Measurements from ENCODE around the gene IFI27. TPM values are rescaled to one million over a fixed set of nuclear protein-coding genes. Genes with fewer than 3 reads are reported as not detected.

IFI27 gene
- total RNA-seq, 1 experiment from 2014 or later = 2.3 TPM

- BruUV-seq (replicated peaks) = no TSS peak
- no peaks in the 10 kb centered on the region for H3K9me3 ChIP-seq (ENCODE audit: control insufficient read depth, insufficient read depth, low read depth, low read length)
- DNase-seq (ENCODE audit: low read depth, low spot score) = no peak
- intact Hi-C loops (cut with micrococcal nuclease; ENCODE audit: unreplicated experiment) = no loop called here
- H3K27ac ChIP-seq (ENCODE audit: low read length) = no peak overlapping the region
- ATAC-seq = no peak
- TF ChIP-seq REST (IDR thresholded peaks at IDR 0.05; ENCODE audit: insufficient read depth in 1 of 2, low read depth in 2 of 2, low read length in 1 of 2) (no peak), SIN3A (IDR thresholded peaks at IDR 0.05; ENCODE audit: borderline replicate concordance, insufficient read depth, low read depth, low read length) (no peak), CTCF (IDR thresholded peaks at IDR 0.05) (no peak), POLR2AphosphoS5 (IDR thresholded peaks at IDR 0.05; ENCODE audit: low read depth, low read length) (no peak), TCF7L2 (IDR thresholded peaks at IDR 0.05; ENCODE audit: low read depth, low read length) (no peak)
- no peaks in the 10 kb centered on the region for H3K36me3 ChIP-seq (ENCODE audit: control insufficient read depth, insufficient read depth, low read length)
- POLR2A ChIA-PET = no interaction called here
- in situ Hi-C loops (cut with HindIII; ENCODE audit: low pct_unique_long_range_greater_than_20kb, low sequenced_read_pairs) = no loop called here
- CTCF ChIA-PET = interaction anchor here (0.6 kb wide), 1 partner anchor 26 kb away, joined by 3 read pairs; no protein-coding TSS in a partner anchor
- no peak overlapping the region for H3K4me3 ChIP-seq (ENCODE audit: low read depth in 2 of 2, low read length in 2 of 2)
- no peaks in the 10 kb centered on the region for H3K27me3 ChIP-seq (ENCODE audit: control insufficient read depth, insufficient read depth, low read length)
- no peaks in the 10 kb centered on the region for H3K4me1 ChIP-seq (ENCODE audit: control insufficient read depth, insufficient read depth, low read length)
Measured at GRCh38 chr14:94103554-94104150, 6.9 kb upstream of the IFI27 start.

GRCh38 chr14:94104731-94105130 lies 5.8 kb upstream of the IFI27 start:
- POLR2A ChIA-PET = no interaction called here
- CTCF ChIA-PET = no interaction called here

More at GRCh38 chr14:94104731-94105130, 5.8 kb upstream of the IFI27 start:
- Histone ChIP-seq H3K4me1 (ENCODE audit: control insufficient read depth, insufficient read depth, low read length) (no peaks in the 10 kb centered on the region), H3K9me3 (ENCODE audit: control insufficient read depth, insufficient read depth, low read depth, low read length) (no peaks in the 10 kb centered on the region), H3K4me3 (ENCODE audit: low read depth in 2 of 2, low read length in 2 of 2) (no peak overlapping the region), H3K27ac (ENCODE audit: low read length) (no peak overlapping the region), H3K27me3 (ENCODE audit: control insufficient read depth, insufficient read depth, low read length) (no peaks in the 10 kb centered on the region), H3K36me3 (ENCODE audit: control insufficient read depth, insufficient read depth, low read length) (no peaks in the 10 kb centered on the region)
- no peak for ATAC-seq
- intact Hi-C loops (cut with micrococcal nuclease; ENCODE audit: unreplicated experiment) = no loop called here
- DNase-seq (ENCODE audit: low read depth, low spot score) = no peak
- TF ChIP-seq REST (IDR thresholded peaks at IDR 0.05; ENCODE audit: insufficient read depth in 1 of 2, low read depth in 2 of 2, low read length in 1 of 2) (no peak), POLR2AphosphoS5 (IDR thresholded peaks at IDR 0.05; ENCODE audit: low read depth, low read length) (no peak), TCF7L2 (IDR thresholded peaks at IDR 0.05; ENCODE audit: low read depth, low read length) (no peak), CTCF (IDR thresholded peaks at IDR 0.05) (no peak), SIN3A (IDR thresholded peaks at IDR 0.05; ENCODE audit: borderline replicate concordance, insufficient read depth, low read depth, low read length) (no peak)
- in situ Hi-C loops (cut with HindIII; ENCODE audit: low pct_unique_long_range_greater_than_20kb, low sequenced_read_pairs) = no loop called here
- no TSS peak for BruUV-seq (replicated peaks)

Measured in Panc1 (cell line).